Gastroesophageal sphincter (tissue), 4 donors: Measurements from ENCODE around the gene CTNNA2. TPM values are rescaled to one million over a fixed set of nuclear protein-coding genes. Genes with fewer than 3 reads are reported as not detected.

Source experiments
- ATAC-seq: fragments of 150-250 bp; one replicate; pipeline ENCODE4 v1.9.1; 2016; ENCODE audit warnings: mild to moderate bottlenecking, moderate library complexity
- H3K27ac ChIP-seq, 4 donors: fragments of 200-600 bp; sonication (generic) in 3 of 4; 1 replicate in 3 of 4; 2 replicates in 1 of 4; pipeline ENCODE4 v1.5.1; 2016 to 2019
- H3K27me3 ChIP-seq: fragments of 200-600 bp; sonication (generic); one replicate; pipeline ENCODE4 v1.5.1; 2019
- H3K36me3 ChIP-seq, 2 donors: fragments of 200-600 bp; sonication (generic); one replicate each; pipeline ENCODE4 v1.5.1; 2019; ENCODE audit warnings: control low read depth in 1 of 2
- H3K4me1 ChIP-seq, 3 donors: fragments of 200-600 bp; sonication (generic); 1 replicate in 2 of 3; 2 replicates in 1 of 3; pipeline ENCODE4 v1.5.1; 2016 to 2019; ENCODE audit warnings: control low read depth in 2 of 3
- H3K4me3 ChIP-seq, 2 donors: fragments of 200-600 bp; sonication (generic); one replicate each; pipeline ENCODE4 v1.5.1; 2019; ENCODE audit warnings: mild to moderate bottlenecking in 1 of 2, moderate library complexity in 1 of 2
- H3K9me3 ChIP-seq, 3 donors: fragments of 200-600 bp; sonication (generic); one replicate each; pipeline ENCODE4 v1.5.1; 2017 to 2019; ENCODE audit warnings: control low read depth in 2 of 3
- EP300 ChIP-seq: sonication (generic); formaldehyde crosslinking; IDR thresholded peaks from one replicate; pipeline ENCODE4 v1.6.1; 2017; ENCODE audit warnings: antibody characterized with exemption, mild to moderate bottlenecking
- POLR2A ChIP-seq, 2 donors: fragments of 450-650 bp; IDR thresholded peaks; one replicate each; pipeline ENCODE4 v1.6.1; 2017; ENCODE audit warnings: antibody characterized with exemption in 2 of 2, mild to moderate bottlenecking in 2 of 2, moderate library complexity in 1 of 2
- POLR2AphosphoS5 ChIP-seq: sonication (generic); formaldehyde crosslinking; IDR thresholded peaks from one replicate; pipeline ENCODE4 v1.6.1; 2017; ENCODE audit warnings: antibody characterized with exemption
- WGBS, 2 donors: methylation state at CpG; one replicate each; pipeline ENCODE4 v1.1.5; 2018; ENCODE audit warnings: low coverage in 1 of 2; 5-methylcytosine and 5-hydroxymethylcytosine counted together
- total RNA-seq, 4 donors: library from RNA; depleted of rRNA; stranded (reverse); fragments of >200 nt; gene quantifications; one replicate each; pipeline ENCODE4 v1.1.0, GENCODE V29; 2016
- TF ChIP-seq, protein P1 (sequence below), 4 experiments: fragments of 200-600 bp in 2 of 4; fragments of 450-650 bp in 2 of 4; sonication (generic) in 1 of 4; IDR thresholded peaks; one replicate each; pipeline ENCODE4 v1.5.1; 2017 to 2019; ENCODE audit warnings: antibody characterized with exemption in 4 of 4, mild to moderate bottlenecking in 2 of 4, moderate library complexity in 2 of 4

CTNNA2 gene
- total RNA-seq, 4 donors from 2014 or later, result 0.15 to 4.2 (median 0.68) TPM

DNA sequence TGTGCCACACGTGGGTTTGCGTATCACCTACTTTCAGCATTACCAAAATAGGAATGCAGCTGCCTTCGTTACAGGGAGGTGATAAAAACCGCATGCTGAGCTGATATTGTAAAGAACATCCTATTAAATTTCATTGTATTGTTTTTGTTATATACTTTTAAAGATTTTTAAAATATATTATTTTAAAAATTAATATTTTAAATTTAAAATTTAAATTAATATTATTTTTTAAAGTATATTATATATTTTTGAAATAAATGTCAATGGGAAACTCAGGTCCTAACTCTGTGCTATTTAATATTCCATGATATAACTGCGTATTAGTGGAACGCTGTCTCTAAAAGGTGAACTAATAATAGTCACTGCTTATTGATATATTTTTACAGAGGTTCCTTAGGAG, 51.2 kb downstream of the CTNNA2 start:
- Histone ChIP-seq H3K4me1 (no peaks in the 10 kb centered on the region), H3K36me3 (no peaks in the 10 kb centered on the region), H3K27ac (no peak overlapping the region), H3K27me3 (no peaks in the 10 kb centered on the region), H3K9me3 (no peaks in the 10 kb centered on the region), H3K4me3 (no peak overlapping the region)
- 89 to 90% methylated on average over 6 of the region's 6 CpGs for WGBS, 2 donors
- no peak for ATAC-seq
- TF ChIP-seq POLR2AphosphoS5, result no peak
- TF ChIP-seq, protein P1, sequence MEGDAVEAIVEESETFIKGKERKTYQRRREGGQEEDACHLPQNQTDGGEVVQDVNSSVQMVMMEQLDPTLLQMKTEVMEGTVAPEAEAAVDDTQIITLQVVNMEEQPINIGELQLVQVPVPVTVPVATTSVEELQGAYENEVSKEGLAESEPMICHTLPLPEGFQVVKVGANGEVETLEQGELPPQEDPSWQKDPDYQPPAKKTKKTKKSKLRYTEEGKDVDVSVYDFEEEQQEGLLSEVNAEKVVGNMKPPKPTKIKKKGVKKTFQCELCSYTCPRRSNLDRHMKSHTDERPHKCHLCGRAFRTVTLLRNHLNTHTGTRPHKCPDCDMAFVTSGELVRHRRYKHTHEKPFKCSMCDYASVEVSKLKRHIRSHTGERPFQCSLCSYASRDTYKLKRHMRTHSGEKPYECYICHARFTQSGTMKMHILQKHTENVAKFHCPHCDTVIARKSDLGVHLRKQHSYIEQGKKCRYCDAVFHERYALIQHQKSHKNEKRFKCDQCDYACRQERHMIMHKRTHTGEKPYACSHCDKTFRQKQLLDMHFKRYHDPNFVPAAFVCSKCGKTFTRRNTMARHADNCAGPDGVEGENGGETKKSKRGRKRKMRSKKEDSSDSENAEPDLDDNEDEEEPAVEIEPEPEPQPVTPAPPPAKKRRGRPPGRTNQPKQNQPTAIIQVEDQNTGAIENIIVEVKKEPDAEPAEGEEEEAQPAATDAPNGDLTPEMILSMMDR (IDR thresholded peaks at IDR 0.05), result no peak
- no peak for TF ChIP-seq EP300
- TF ChIP-seq POLR2A (IDR thresholded peaks at IDR 0.05), result no peak

DNA sequence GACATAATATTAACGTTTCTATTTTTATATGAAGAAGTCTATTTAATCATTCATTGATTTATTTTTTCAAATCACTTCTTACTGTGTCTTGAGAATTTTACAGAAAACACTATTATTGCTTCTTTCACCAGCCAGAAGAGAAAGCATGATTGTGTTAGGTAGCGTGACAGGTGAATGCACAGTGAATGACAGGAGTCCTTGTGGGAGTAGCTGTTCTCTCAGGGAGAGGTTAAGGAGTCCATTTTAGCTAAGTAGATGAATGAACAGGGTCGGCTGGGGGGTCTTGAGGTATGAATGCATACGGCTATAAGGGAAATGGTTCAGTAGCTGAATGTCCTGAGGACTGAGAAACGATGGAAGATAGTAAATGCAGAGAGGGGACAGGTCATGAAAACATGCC, 56.2 kb downstream of the CTNNA2 start:
- WGBS, 2 donors, result 48 to 76% methylated on average over 5 of the region's 5 CpGs
- ATAC-seq, result no peak

DNA sequence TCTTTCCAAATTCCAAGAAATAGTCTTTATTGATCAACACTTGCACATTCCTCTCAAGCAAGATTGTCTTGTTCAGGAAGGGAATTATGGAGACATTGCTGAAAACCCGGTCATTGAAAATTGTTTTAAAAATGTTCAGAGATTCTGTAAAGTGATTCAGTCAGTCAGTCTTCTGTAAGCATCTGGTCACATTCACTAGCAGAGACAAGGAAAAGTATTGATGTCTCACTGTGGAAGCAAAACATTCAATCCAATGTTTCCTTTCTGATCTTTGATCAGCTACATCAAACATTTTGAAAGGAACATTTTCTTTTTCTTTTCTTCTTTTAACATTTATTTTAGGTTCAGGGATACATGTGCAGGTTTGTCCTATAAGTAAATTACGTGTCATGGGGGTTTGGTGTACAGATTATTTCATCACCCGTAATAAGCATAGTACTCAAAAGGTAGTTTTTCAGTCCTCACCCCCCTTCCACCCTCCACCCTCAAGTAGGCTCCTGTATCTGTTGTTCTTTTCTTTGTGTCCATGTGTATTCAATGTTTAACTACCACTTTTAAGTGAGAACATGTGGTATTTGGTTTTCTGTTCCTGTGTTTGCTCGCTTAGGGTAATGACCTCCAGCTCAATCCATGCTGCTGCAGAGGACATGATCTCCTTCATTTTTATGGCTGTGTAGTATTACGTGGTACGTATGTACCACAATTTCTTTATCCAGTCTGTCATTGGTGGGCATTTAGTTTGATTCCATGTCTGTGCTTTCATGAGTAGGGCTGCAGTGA, 61.2 kb downstream of the CTNNA2 start:
- TF ChIP-seq, protein P1 (IDR thresholded peaks at IDR 0.05), result no peak
- no peak for TF ChIP-seq POLR2AphosphoS5
- TF ChIP-seq EP300, result no peak
- no peak for TF ChIP-seq POLR2A (IDR thresholded peaks at IDR 0.05)
- no peak for ATAC-seq
- Histone ChIP-seq H3K27me3 (no peaks in the 10 kb centered on the region), H3K9me3 (no peaks in the 10 kb centered on the region), H3K4me3 (no peak overlapping the region), H3K4me1 (no peaks in the 10 kb centered on the region), H3K36me3 (no peaks in the 10 kb centered on the region), H3K27ac (no peak overlapping the region)
- WGBS, 2 donors, result 80 to 98% methylated on average over 6 of the region's 6 CpGs

More for the DNA sequence above, 56.2 kb downstream of the CTNNA2 start:
- Histone ChIP-seq H3K9me3 (no peaks in the 10 kb centered on the region), H3K4me1 (no peaks in the 10 kb centered on the region), H3K27ac (no peak overlapping the region), H3K27me3 (no peaks in the 10 kb centered on the region), H3K4me3 (no peak overlapping the region), H3K36me3 (no peaks in the 10 kb centered on the region)
- no peak for TF ChIP-seq POLR2AphosphoS5

DNA sequence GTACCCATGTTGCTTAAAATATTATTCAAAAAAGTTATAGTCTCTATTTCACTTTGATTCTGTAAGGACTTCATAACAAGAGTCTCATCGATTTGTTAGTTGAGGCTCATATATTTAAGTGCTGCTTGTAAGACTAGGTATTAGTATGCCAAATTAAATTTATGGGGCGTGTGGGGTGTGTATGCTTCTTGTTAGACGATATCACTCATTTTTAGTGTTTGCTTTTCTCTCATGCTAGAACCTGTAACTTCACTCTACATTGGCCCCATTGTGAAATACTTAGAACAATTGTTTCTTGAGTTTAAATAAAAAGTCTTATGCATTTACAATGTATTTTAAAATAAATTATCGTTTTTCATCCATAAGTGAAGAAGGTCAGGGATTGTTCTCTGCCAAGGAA, 63.6 kb downstream of the CTNNA2 start:
- no peak for TF ChIP-seq POLR2A (IDR thresholded peaks at IDR 0.05)
- TF ChIP-seq, protein P1 (IDR thresholded peaks at IDR 0.05), result no peak
- TF ChIP-seq POLR2AphosphoS5, result no peak
- TF ChIP-seq EP300, result no peak
- H3K9me3 ChIP-seq, result no peaks in the 10 kb centered on the region
- H3K27ac ChIP-seq, result no peak overlapping the region
- 56 to 58% methylated on average over 4 of the region's 4 CpGs for WGBS, 2 donors
- no peaks in the 10 kb centered on the region for H3K27me3 ChIP-seq
- H3K4me1 ChIP-seq, result no peaks in the 10 kb centered on the region
- no peak for ATAC-seq
- H3K36me3 ChIP-seq, result no peaks in the 10 kb centered on the region
- no peak overlapping the region for H3K4me3 ChIP-seq

DNA sequence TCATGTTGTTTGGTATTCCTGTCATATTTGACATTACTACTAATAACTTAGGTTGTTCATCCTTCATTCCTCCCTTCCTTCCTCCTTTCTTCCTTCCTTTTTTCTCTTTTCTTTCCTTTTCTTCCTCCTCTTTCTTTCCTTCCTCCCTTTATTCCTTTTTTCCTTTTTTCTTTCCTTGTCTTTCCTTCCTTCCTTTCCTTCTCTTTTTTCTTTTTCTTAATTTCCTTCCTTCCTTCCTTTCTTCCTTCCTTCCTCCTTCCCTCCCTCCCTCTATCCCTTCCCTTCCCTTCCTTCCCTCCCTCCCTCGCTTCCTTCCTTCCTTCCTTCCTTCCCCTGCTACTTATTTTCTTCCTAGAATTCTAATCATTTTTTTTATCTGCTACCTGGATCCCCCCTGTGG, 66.1 kb downstream of the CTNNA2 start:
- H3K9me3 ChIP-seq, result no peaks in the 10 kb centered on the region
- no peaks in the 10 kb centered on the region for H3K4me1 ChIP-seq
- H3K27ac ChIP-seq, result no peak overlapping the region
- no peaks in the 10 kb centered on the region for H3K36me3 ChIP-seq
- H3K27me3 ChIP-seq, result no peaks in the 10 kb centered on the region
- WGBS, 2 donors, result 43 to 60% methylated on average over 1 of the region's 1 CpG
- ATAC-seq, result no peak
- TF ChIP-seq EP300 (no peak), POLR2AphosphoS5 (no peak), POLR2A (IDR thresholded peaks at IDR 0.05) (no peak)
- TF ChIP-seq, protein P1 (IDR thresholded peaks at IDR 0.05), result no peak
- no peak overlapping the region for H3K4me3 ChIP-seq
